ENCODE measurements around the gene MYO16.

MYO16 gene

GRCh38 chr13:109012115-109012514 is 382.7 kb downstream of the MYO16 start:
- no peak for TF ChIP-seq EZH2phosphoT487 (IDR thresholded peaks at IDR 0.05; ENCODE audit: borderline replicate concordance)
- no peak for TF ChIP-seq CTCF (conservative IDR thresholded peaks at IDR 0.05; ENCODE audit: low read length)
- H3K9ac ChIP-seq (ENCODE audit: low read depth, low read length, poor library complexity, severe bottlenecking) = no peak overlapping the region
- H3K4me3 ChIP-seq (ENCODE audit: low read length, poor library complexity, severe bottlenecking) = no peak overlapping the region
- H3K79me2 ChIP-seq (ENCODE audit: insufficient read depth, low read length) = no peaks in the 10 kb centered on the region
- H3K27me3 ChIP-seq (ENCODE audit: insufficient read depth, low read length, poor library complexity, severe bottlenecking) = no peaks in the 10 kb centered on the region
- H3K9me3 ChIP-seq (ENCODE audit: insufficient read depth, low read depth, low read length) = no peaks in the 10 kb centered on the region
- H3K4me1 ChIP-seq (ENCODE audit: insufficient read depth, low read length, poor library complexity, severe bottlenecking) = no peaks in the 10 kb centered on the region
- H3K4me2 ChIP-seq (ENCODE audit: low read depth, low read length, poor library complexity, severe bottlenecking) = no peak overlapping the region
- H3K9me2 ChIP-seq (replicated peaks; ENCODE audit: low read depth, low read length) = no peaks in the 10 kb centered on the region
- no peaks in the 10 kb centered on the region for H3F3A ChIP-seq (ENCODE audit: low read depth)
- no peaks in the 10 kb centered on the region for H4K20me1 ChIP-seq (ENCODE audit: insufficient read depth, low read length, poor library complexity, severe bottlenecking)
- H3K36me3 ChIP-seq (ENCODE audit: insufficient read depth, low read length) = no peaks in the 10 kb centered on the region
- H2AFZ ChIP-seq (ENCODE audit: low read length) = no peak overlapping the region

- TF ChIP-seq EZH2phosphoT487 (IDR thresholded peaks at IDR 0.05; ENCODE audit: borderline replicate concordance) (no peak), CTCF (conservative IDR thresholded peaks at IDR 0.05; ENCODE audit: low read length) (no peak)
- H3K9me2 ChIP-seq (replicated peaks; ENCODE audit: low read depth, low read length) = no peaks in the 10 kb centered on the region
- no peak overlapping the region for H2AFZ ChIP-seq (ENCODE audit: low read length)
- no peaks in the 10 kb centered on the region for H4K20me1 ChIP-seq (ENCODE audit: insufficient read depth, low read length, poor library complexity, severe bottlenecking)
- no peaks in the 10 kb centered on the region for H3K27me3 ChIP-seq (ENCODE audit: insufficient read depth, low read length, poor library complexity, severe bottlenecking)
- H3K9ac ChIP-seq (ENCODE audit: low read depth, low read length, poor library complexity, severe bottlenecking) = no peak overlapping the region
- no peaks in the 10 kb centered on the region for H3K36me3 ChIP-seq (ENCODE audit: insufficient read depth, low read length)
- H3F3A ChIP-seq (ENCODE audit: low read depth) = no peaks in the 10 kb centered on the region
- H3K4me2 ChIP-seq (ENCODE audit: low read depth, low read length, poor library complexity, severe bottlenecking) = no peak overlapping the region
- H3K4me3 ChIP-seq (ENCODE audit: low read length, poor library complexity, severe bottlenecking) = no peak overlapping the region
- no peaks in the 10 kb centered on the region for H3K4me1 ChIP-seq (ENCODE audit: insufficient read depth, low read length, poor library complexity, severe bottlenecking)
- no peaks in the 10 kb centered on the region for H3K79me2 ChIP-seq (ENCODE audit: insufficient read depth, low read length)
- H3K9me3 ChIP-seq (ENCODE audit: insufficient read depth, low read depth, low read length) = no peaks in the 10 kb centered on the region
Observed at GRCh38 chr13:109021558-109021957, 392.1 kb downstream of the MYO16 start.

GRCh38 chr13:109024611-109025010 is 395.2 kb downstream of the MYO16 start:
- Histone ChIP-seq H4K20me1 (ENCODE audit: insufficient read depth, low read length, poor library complexity, severe bottlenecking) (no peaks in the 10 kb centered on the region), H3K9me2 (replicated peaks; ENCODE audit: low read depth, low read length) (no peaks in the 10 kb centered on the region), H3K9ac (ENCODE audit: low read depth, low read length, poor library complexity, severe bottlenecking) (no peak overlapping the region), H3K4me1 (ENCODE audit: insufficient read depth, low read length, poor library complexity, severe bottlenecking) (no peaks in the 10 kb centered on the region), H3K4me3 (ENCODE audit: low read length, poor library complexity, severe bottlenecking) (no peak overlapping the region), H3K27me3 (ENCODE audit: insufficient read depth, low read length, poor library complexity, severe bottlenecking) (no peaks in the 10 kb centered on the region), H3K36me3 (ENCODE audit: insufficient read depth, low read length) (no peaks in the 10 kb centered on the region), H3K9me3 (ENCODE audit: insufficient read depth, low read depth, low read length) (no peaks in the 10 kb centered on the region), H3K4me2 (ENCODE audit: low read depth, low read length, poor library complexity, severe bottlenecking) (no peak overlapping the region), H3K79me2 (ENCODE audit: insufficient read depth, low read length) (no peaks in the 10 kb centered on the region), H3F3A (ENCODE audit: low read depth) (no peaks in the 10 kb centered on the region), H2AFZ (ENCODE audit: low read length) (no peak overlapping the region)
- TF ChIP-seq CTCF (conservative IDR thresholded peaks at IDR 0.05; ENCODE audit: low read length) (no peak), EZH2phosphoT487 (IDR thresholded peaks at IDR 0.05; ENCODE audit: borderline replicate concordance) (no peak)
